ENCODE measurements around the gene FKBP1A.
"Not testable (repeated sequence)": the region's sequence is repeated elsewhere in the genome, so short reads cannot be mapped to it uniquely, and the experiment has no call there.

FKBP1A gene

DNA sequence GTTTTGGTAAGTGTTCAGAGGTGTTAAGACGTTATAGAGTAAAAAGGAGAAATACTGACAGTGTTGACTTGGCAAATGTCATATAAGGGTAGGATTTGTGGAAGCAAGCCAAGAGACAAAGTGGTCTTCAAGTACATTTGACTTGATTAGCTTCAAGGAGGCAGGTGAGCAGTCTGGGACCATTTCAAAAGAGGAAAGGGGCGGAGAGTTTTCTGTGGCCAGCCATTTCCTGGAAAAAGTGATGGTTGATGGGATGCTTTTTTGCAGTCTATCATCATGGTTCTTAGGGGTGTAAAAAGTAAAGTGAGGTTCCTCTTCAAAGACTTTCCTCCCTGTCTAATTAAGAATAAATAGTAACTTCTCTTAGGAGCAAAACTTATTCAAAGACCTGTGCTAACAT is 28.7 kb downstream of the FKBP1A start:
- DNase-seq (ENCODE audit: low spot score): no peak

DNA sequence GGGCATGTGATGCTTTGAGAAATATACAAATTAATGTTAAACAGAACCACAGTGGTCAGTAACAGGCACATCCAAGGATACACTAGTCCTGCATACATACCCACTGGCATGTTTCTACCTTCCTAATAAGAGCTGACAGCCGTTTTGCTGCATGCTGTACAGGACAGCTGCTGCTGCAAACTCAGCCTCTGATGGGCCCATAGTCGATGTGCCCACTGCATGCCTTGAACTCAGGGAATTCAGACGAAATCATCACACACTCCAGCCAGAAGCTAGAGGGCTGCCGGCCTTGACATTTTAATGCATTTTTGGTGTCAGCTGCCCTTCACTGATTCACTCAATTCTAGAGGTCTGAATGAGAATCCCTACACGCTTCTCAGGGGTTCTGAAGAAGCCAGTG is 29.3 kb downstream of the FKBP1A start:
- no peak for DNase-seq (ENCODE audit: low spot score)

DNA sequence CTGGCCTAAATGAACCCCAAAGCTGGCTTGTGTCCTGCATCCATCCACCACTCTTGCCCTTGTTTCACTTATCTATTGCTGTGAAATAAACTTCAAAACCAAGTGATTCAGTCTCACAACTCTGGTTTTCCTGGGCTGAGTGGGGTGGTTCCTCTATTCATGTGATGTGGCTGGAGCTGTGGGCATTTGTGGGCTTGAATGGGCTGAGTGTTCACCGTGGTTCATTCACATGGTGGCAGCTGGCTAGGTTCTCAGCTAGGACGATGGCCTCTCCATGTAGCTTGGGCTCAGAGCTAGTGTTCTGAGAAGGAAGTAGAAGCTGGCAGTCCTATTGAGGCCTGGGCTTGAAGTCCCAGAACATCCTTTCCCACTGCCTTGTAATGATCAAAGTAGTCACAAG is 30.4 kb downstream of the FKBP1A start:
- no peak for DNase-seq (ENCODE audit: low spot score)

DNA sequence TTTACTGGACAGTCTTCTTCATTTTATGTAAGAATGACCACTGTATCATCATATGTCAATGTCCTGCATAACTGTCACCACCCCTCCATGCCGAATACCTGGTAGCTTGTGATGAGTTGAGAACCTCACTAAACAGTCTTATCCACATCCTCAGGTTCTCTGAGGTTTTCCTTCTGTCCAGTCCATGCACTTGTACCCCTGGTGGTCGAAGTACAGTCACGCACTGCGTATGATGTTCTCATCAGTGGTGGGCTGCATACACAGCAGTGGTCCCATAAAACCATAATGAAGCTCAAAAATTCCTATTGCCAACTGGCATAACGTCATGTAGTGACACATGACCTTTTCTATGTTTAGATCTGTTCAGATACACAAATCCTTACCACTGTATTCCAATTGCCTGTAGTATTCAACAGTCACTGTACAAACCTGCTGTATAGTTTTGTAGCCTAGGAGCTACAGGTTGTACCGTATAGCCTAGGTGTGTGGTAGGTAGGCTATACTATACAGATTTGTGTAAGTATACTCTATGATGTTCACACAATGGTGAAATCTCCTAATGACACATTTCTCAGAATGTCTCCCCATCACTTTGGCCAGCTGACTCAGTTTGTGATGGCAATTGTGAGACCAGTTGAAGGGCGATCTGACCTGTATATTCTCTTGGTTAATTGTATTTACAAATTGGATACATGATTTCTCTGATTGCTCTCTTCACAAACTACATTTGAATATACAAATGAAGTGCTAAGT is 32.6 kb downstream of the FKBP1A start:
- no peak for DNase-seq (ENCODE audit: low spot score)

DNA sequence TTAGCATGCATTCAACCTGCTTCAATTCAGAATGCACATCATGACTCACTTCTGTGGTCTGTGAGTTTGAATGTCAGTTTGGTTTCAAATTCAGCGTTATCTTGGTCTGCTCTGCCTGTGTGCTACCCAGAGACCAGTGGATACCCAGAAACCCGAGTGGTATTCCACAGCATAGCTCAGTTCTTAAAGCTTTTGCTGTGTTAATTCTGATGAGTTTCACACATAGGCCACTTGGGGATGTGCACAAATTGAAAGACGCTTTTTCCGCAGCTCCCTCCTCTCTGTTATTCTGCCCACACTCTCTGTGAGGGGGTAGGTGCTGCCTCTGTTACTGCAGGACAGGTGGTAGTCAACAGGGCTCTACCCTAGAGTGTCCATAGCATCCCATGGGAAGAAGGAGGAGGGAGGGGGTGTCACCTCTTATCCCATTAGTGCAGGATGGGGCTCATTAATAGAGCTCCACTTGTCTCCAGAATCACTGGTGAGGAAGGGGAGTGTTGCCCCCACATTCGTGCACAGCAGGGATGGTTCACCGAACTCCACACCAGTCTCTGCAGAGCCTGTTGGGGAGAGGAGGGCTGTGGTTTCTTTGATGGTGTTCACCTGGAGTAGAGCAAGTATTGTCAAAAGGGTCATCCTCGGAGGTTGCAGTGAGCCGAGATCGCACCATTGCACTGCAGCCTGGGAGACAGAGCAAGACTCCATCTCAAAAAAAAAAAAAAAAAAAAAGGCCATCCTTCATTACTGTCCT is 34.8 kb downstream of the FKBP1A start:
- DNase-seq (ENCODE audit: low spot score): no peak

DNA sequence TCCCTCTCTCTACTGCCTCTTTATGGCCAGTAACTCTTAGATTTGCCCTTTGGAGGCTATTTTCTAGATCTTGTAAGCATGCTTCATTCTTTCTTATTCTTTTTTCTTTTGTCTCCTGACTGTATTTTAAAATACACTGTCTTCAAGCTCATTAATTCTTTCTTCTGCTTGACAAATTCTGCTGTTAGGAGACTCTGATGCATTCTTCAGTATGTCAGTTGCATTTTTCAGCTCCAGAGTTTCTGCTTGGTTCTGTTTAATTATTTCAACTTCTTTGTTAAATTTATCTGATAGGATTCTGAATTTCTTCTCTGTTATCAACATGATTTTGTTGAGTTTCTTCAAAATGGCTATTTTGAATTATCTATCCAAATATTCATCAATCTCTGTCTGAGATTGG is 38.9 kb downstream of the FKBP1A start:
- DNase-seq (ENCODE audit: low spot score): no peak

DNA sequence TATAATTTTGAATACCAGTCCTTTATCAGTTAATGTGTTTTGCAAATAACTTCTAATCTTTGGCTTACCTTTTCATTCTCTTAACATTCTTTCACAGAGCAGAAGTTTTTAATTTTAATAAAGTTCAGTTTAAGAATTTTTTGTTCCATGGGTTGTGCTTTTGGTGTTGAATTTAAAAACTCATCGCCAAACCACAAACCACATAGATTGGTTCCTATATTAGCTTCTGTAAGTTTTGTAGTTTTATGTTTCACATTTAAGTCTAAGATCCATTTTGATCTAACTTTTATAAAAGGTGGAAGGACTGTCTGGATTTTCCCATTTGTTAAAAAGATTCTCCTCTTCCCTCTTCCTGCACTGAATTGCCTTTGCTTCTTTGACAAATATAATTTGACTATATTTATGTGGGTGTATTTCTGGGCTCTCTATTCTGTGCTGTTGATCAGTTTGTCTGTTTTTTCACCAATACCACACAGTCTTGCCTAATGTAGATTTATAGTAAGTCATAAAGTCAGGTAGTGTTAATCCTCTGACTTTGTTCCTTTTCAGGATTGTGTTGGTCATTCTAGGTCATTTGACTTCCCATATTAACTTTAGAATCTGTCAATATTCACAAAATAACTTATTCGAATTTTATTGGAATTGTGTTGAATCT is 46.4 kb downstream of the FKBP1A start:
- DNase-seq (ENCODE audit: low spot score): no peak

DNA sequence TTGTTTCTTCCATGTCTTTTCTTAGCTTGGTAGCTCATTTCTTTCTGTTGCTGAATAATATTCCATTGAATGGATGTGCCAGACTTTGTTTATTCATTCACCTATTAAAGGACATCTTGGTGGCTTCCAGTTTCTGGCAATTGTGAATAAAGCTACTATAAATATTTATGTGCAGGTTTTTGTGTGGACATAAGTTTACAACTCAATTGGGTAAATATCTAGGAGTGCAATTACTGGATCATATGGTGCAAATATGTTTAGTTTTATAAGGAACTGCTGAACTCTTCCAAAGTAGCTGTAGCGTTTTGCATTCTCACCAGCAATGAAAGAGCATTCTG is 47.1 kb downstream of the FKBP1A start:
- no peak for DNase-seq (ENCODE audit: low spot score)

DNA sequence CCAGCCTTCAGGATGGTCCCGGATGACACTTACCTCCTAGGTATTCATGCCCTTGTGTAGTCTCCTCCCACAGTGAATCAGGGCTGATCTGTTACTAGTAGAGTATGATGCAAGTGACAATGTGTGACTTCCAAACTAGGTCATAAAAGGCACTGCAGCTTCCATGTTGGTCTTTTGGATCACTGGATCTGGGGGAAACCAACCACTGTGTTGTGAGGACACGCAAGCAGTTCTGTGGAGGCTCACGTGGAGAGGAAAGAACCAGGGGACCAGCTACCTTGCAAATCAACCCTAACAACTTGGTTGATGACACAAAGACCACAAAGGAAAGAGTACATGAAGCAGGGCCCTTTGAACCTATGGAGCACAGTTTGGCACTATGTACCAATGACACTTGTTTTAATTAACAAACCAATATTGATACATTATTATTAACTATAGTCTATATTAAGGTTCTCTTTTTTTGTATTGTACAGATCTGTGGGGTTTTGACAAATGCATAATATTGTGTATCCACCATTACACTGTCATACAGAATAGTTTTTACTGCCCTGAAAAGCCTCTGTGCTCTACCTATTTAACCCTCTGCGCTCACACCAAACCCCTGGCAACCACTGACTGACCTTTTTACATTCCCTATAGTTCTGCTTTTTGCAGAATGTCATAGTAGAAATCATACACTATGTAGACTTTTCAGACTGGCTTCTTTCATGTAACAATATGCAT is 47.7 kb downstream of the FKBP1A start:
- no peak for DNase-seq (ENCODE audit: low spot score)

DNA sequence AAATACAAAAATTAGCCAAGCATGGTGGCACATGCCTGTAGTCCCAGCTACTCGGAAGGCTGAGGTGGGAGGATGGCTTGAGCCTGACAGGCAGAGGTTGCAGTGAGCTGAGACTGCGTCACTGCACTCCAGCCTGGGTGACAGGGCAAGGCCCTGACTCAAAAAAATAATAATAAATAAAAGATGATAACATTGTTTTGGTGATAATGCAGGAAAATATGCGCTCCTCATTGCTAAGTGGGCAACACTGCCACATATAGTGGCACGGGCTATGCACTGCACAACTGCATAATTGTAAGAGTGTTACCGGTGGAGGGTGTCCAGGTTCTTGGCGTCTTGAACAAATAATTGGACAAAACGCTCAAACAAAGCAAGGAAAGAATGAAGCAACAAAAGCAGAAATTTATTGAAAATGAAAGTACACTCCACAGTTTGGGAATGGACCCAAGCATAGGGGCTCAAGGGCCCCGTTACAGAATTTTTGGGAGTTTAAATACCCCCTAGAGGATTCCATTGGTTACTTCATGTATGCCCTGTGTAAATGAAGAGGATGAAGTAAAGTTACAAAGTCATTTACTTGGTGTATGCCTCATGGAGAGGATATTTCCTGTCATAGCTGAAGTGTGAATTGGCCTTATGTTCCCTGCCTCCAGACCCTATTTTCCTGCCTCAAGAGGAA is 49.3 kb downstream of the FKBP1A start:
- not testable (repeated sequence) for DNase-seq (ENCODE audit: low spot score)

DNA sequence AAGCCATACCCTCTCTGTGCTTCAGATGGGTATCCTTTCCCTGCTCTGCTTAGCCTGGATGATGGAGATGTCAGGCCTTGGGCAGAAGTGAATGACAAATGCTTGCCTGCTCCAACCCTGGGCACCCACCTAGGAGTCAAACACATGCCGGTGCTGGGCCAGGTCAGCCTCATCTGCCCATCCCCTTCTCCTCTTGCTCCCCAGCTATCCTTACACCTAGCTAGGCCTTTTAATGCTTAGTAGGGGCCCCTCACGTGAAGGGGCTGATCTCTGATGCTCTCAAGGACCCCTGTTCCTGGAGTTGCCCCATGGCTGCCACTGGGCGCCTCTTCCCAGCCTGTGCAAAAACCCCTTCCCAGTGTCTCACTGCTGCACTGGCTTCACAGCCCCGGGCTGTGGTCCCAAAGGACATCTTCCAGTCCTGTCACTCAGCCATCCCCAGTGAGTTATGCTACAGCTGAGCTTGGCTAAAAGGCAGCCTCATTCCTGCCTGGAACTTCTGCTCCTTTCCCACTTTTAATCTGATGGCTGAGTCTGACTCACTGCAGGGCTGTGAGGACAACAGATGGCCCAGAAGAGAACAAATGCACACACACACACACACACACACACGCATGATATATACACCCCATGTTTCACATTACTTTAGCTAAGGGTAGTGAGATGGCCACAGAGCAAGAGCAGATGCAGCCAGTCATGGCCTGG is 51.1 kb downstream of the FKBP1A start:
- no peak for DNase-seq (ENCODE audit: low spot score)

DNA sequence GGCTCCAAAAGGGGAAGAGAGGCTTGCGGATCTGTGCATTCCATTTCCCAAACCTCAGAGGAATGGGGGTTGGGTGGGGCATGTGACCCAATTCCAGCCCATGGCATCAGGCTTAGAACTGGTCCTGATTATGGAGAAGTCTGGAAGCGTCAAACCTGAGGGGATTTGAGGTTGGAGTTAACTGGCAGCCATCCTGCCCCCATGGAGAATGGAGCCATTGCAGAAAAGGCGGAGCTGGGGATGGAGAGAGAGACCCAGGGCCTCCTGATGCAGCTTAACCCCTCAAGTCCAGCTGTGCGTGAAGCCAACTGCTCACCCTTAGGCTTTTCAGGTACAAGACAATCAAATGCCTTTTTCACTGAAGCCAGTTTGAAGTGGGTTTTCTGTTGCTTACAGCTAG is 54.1 kb downstream of the FKBP1A start:
- DNase-seq (ENCODE audit: low spot score): no peak

DNA sequence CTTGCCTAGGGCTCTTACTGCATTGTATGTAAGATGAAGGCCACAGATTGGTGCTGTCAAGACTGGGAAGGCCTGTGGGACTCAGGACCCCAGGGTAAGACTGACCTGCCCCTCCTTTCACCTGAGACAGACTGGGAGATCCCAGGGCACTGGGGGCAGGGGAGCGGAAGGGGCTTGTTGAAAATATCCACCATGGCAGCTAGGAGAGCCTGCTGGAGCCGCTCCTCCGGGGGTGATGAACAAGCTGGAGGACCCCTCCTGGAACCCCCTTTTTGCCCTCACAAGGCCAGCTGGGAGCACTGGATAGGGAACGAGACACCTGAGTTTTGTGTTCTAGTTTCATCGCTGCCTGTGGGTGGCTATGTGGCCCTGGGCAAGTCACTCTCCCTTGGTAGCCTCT is 54.8 kb downstream of the FKBP1A start:
- no peak for DNase-seq (ENCODE audit: low spot score)

DNA sequence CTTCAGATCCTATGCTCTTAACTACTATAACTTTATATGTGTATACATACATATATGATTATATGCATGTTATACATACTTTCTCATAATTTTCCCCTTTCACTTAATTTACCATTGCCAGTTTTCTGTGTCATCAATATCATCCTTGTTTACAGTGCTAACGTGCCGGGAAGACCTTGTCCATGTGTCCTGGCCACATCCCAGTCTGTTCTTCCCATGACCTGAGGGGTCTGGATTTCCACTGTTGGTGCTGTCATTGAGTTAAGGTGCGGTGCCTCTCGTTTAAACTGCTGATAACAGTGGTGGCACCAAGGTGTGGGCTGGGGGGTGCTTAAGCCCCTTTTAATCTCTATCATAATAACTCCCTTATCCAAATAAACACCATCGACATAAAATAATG is 55.4 kb downstream of the FKBP1A start:
- no peak for DNase-seq (ENCODE audit: low spot score)

DNA sequence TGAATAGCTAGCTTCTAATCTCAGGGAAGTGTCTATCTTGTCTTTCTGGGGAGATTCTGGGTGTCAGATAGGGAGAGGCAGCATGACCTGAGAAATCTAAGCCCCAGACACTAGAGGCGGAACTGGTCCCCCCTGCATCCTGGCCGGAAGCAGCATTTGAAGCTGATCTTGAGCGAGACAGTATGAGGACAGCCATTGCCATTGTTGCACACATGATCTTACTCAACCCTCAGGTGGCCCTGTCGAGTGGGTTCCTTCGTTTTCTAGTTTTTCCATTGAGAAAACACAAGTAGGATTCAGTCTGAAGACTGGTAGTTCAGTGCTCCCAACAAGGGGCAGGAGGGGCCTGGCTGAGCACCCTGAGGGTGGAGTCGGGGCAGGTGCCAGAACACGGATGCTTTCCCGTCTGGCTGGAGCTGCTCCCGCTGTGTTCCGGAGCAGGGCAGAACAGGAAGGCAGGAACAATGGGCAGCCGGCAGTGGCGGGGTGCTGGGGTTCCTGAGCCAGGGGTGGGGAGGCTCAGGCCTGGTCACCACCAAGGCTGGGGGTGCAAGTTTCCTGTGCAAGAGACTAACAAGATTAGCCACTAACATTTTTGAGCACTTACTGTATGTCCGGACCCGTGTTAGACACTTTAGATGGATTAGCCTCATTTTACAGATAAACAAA is 56.0 kb downstream of the FKBP1A start:
- DNase-seq (ENCODE audit: low spot score): no peak

DNA sequence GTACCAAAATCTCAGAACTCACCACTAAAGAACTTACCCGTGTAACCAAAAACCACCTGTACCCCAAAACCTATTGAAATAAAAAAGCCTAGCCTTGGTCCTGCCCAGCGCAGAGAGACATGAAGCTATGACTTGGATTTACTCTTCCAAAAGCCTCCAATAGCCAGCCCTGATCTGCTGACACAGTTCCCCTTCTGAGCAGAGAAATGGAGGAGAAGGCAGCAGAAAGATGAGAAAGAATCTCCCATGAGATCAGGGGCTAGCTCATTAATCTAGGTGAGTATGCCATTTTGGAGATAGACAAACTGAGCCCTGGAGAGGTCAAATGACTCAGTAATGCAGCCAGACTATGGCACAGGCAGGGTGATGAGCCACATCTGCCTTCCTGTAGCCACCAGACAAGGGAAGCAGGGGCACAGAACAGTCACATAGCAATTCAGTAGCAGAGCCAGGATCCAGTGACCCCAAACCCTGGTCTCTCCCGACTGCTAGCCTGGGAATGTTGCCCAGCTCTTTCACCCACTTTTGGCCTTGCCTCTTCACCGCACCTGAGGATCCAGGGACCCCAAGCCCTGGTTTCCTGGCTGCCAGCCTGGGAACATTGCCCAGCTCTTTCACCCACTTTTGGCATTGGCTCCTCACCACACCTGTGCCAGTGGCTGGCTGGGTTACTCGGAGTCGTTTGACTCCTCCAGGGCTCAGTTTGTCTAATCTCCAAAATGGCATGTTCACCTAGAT is 56.7 kb downstream of the FKBP1A start:
- no peak for DNase-seq (ENCODE audit: low spot score)

DNA sequence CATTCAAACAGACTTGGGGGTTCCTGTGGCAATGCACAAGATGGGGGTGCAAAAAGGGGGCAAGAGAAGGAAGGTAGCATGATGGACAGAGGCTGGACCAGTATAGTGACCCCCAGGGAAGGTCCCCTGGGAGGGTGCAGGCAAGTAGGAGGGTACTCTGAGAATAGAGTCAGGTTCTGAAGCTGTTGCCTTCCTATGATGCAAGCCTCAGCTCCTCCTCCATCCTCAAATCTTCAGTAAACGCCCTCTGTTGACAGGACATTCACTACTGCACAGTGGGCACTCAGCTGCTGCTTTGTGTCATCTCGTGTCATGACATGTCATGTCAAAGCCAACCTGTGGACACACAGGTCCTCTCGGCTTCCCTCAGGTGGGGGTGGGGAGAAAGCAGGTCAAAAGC is 58.1 kb downstream of the FKBP1A start:
- DNase-seq (ENCODE audit: low spot score): no peak

DNA sequence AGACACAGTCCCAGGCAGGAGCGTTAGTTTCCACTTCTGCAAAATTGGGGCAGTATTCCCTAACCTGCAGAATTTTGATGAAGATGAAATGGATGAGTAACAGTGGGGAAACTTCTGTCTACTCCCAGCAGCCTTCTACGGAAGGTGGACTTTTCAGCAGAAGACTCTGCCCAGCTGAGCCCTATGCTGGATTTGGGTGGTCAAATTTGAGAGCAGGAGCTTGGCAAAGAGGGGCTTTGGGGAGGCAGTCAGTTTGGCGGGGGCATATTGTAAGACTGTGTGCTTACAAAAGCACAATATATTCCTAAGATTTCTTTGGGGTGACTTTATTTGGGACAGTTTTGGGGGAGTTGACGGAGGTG is 58.5 kb downstream of the FKBP1A start:
- DNase-seq (ENCODE audit: low spot score): no peak

DNA sequence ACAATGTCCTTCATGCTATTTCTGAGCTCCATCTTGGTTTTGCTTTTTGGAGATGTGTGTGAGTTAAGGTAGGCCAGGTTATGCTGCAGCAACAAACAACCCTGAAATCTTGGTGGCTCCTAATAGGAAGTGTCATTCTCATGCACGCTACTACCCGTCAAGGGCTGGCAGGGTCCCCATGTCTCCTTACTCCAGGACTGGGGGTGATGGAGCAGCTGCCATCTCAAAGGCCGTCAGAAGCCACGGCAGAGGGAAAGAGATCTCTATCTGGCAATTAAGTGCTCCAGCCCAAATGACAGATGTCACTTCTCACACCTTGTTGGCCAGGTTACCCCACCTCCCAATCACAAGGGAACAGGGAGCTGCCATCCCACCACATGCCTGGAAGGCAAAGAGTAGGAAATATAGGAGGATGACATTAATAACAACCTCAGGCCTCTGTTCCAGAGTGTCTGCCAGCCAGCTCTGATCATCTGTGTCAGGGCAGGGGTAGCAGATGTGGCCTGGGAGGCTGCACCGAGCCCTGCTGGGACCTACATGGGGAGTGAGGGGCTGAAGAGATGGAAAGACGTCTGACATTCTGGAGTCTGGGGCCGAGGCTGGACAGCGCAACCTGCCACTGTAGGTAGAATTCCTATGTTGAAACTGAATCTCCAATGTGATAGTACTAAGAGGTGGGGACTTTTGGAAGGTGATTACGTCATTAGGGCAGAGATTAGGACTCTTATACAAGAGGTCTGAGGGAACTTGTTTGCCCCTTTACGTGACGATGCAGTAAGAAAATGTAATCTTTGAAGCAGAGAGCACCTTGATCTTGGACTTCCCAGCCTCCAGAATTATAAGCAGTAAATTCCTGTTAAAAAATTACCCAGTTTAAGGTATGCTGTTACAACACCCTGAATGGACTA is 59.1 kb downstream of the FKBP1A start:
- DNase-seq (ENCODE audit: low spot score): no peak

Data from globus pallidus (tissue), 1 donor.